GM10847 (cell line): Measurements from ENCODE around the gene LRR1.

Source experiments
- POLR2A ChIP-seq: IDR thresholded peaks from 2 replicates; pipeline ENCODE4 v1.6.1; 2011; ENCODE audit not compliant: insufficient read length; ENCODE audit errors: extremely low read depth

The LRR1 gene

DNA sequence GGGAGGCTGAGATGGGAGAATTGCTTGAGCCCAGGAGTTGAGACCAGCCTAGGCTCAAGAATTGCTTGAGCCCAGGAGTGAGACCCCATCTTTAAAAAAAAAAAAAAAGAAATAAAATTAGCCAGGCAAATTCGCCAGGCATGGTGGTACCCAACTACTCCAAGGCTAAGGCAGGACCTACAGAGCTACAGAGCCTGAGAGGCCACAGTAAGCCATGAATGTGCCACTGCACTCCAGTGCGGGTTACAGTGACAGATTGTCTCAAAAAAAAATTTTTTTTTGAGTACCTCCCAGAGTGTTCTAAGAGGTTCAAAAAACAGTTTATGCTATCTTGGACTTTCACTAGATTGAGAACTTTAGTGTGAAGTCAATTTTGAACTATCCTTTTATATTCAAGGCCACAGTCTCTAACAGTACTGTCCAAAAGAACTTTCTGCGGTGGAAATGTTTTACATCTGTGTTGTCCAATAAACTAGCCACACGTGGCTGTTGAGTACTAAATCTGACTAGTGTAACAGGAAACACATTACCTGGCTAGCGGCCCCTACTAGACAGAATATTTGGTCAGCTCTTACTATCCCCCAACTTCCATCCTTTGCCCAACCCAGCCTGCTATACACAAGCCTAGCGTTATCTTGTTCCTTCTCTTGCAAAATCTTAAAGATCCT lies 19.2 kb downstream of the LRR1 start:
- no peak for TF ChIP-seq POLR2A

DNA sequence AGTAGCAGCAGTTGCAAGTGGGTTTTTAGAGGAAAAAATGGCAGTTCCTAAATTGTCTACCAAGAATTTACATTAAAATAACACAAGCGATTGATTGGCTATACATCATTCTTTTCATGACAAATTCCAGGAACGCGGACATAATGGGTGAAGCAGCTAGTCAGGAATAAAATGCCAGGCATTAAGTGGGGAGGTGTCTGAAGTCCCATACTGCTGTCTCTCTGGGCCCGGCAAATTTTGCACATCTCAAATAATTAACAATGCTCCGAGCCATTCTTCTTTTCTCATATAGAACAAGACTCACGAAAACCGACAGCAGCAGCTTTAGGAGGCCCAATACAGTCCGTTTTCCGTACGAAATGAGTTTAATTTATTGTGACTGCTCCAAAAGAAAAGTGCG lies 21.0 kb downstream of the LRR1 start:
- TF ChIP-seq POLR2A, result no peak

DNA sequence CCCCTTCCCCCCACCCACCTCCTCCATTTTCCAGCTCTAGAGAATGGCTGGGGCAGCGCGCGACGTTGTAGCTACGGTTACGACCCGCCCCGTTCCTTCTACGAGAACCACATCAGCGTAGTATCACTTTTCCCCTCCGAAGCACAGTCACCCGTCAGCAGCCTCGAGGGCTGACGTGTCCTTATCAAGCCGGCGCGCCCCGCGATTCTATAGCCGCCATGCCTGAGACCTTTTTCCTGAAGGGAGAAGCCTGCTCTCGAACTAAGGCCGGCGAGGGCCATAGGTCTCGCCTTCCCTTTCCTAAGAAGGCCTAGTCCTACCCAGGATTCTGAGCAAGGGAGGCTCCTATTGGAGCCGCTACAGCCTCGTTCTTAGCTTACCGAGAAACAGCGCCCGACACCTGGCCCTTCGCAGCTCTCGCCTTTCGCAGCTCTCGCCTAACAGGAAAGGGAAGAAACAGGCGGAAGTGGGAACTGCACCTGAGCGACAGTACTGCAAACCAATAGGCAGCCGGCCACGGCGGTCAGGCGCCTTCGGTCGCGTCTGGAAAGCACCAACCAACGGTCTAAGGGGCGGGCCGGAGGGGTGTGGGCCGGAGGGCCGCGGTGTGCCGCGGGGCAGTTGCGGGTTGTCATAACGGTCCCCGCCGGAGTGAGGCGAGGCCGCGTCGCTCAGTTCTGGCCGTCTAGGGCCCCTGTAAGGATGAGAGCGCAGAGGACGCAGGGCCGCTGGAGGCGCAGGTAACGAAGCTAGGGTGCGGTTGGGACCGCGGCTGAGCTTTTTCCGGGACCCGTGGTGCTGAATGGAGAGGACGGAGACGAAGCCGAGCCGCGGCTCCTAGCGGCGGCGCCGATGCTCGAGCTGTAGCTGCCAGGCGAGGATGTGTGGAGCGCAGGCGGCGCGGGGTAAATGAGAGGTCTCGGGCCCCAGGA lies 21.7 kb downstream of the LRR1 start, which contains the start of the genes MGAT2 and RPL36AL:
Gene MGAT2, plus strand, starts transcription at position 618 of the 932 bp plus-strand sequence. CDS start 470 bp downstream, outside the sequence.
Gene RPL36AL, minus strand, starts transcription at position 445 of the 932 bp plus-strand sequence. CDS start 1,522 bp downstream, outside the sequence.
- peak; percentile 99 for TF ChIP-seq POLR2A

DNA sequence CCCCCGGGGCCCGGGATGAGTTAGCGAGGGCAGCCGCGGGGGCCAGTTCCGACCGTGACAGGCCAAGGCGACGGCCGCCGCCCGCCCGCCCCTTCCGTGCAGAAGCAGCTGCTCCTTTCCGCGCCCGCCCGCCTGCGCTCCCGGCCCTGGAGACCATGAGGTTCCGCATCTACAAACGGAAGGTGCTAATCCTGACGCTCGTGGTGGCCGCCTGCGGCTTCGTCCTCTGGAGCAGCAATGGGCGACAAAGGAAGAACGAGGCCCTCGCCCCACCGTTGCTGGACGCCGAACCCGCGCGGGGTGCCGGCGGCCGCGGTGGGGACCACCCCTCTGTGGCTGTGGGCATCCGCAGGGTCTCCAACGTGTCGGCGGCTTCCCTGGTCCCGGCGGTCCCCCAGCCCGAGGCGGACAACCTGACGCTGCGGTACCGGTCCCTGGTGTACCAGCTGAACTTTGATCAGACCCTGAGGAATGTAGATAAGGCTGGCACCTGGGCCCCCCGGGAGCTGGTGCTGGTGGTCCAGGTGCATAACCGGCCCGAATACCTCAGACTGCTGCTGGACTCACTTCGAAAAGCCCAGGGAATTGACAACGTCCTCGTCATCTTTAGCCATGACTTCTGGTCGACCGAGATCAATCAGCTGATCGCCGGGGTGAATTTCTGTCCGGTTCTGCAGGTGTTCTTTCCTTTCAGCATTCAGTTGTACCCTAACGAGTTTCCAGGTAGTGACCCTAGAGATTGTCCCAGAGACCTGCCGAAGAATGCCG lies 22.6 kb downstream of the LRR1 start:
- no peak for TF ChIP-seq POLR2A

DNA sequence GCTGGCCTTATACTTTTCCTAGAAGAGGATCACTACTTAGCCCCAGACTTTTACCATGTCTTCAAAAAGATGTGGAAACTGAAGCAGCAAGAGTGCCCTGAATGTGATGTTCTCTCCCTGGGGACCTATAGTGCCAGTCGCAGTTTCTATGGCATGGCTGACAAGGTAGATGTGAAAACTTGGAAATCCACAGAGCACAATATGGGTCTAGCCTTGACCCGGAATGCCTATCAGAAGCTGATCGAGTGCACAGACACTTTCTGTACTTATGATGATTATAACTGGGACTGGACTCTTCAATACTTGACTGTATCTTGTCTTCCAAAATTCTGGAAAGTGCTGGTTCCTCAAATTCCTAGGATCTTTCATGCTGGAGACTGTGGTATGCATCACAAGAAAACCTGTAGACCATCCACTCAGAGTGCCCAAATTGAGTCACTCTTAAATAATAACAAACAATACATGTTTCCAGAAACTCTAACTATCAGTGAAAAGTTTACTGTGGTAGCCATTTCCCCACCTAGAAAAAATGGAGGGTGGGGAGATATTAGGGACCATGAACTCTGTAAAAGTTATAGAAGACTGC lies 23.4 kb downstream of the LRR1 start:
- no peak for TF ChIP-seq POLR2A

DNA sequence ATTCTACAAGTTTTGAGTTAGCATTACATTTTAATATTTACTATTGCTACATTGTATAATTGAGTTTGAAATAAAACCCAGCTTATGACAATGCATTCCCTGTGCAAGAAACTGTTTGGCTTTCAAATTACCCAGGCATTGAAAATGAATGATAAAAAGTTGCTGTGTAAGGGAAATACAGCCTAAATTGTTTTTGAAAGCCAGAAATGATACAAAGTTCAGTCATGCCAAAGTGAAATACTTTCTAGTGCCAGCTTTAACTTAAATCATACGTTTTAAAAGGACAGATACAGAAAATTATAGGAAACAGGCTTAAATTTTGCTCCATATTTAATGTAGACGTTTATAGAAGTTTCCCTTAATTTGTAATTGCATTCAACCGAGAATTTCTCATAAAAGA lies 24.6 kb downstream of the LRR1 start:
- no peak for TF ChIP-seq POLR2A

DNA sequence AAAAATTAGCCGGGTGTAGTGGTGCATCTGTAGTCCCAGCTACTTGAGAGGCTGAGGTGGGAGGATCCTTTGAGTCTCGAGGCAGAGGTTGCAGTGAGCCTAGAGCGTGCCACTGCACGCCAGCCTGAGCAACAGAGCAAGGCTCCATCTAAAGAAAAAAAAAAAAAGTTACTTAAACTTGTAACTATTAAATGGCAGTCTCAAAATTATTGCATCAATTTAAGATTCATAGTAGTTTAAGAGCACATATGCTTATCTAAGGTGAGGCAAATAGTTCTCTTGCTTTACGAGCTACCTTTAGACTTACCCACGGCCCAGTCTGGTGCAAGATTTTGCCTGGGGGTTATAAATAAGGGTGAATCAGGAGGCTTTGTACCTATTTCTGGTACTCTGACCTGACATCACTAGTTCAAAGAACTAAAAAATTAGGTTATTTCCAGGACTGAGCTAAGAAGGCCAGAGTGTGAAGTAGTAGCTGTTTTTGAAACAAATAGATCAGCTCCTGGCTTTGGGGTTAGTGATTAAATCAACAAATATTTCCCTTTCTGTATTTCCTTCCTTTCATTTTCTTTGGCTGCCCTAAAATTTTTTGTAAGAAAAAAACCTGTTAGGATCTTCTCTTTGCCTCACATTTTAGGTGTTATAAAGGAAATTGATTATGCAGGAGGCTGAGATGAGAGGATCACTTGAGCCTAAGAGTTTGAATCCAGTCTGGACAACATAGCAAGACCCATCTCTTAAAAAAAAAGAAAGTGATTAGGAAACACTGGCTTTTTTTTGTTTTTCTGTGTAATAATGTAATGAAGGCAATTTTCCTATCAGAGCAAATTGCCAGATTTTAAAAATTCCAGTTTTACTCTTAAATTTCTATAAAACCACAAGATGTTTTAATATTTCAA lies 25.4 kb downstream of the LRR1 start:
- TF ChIP-seq POLR2A, result no peak

DNA sequence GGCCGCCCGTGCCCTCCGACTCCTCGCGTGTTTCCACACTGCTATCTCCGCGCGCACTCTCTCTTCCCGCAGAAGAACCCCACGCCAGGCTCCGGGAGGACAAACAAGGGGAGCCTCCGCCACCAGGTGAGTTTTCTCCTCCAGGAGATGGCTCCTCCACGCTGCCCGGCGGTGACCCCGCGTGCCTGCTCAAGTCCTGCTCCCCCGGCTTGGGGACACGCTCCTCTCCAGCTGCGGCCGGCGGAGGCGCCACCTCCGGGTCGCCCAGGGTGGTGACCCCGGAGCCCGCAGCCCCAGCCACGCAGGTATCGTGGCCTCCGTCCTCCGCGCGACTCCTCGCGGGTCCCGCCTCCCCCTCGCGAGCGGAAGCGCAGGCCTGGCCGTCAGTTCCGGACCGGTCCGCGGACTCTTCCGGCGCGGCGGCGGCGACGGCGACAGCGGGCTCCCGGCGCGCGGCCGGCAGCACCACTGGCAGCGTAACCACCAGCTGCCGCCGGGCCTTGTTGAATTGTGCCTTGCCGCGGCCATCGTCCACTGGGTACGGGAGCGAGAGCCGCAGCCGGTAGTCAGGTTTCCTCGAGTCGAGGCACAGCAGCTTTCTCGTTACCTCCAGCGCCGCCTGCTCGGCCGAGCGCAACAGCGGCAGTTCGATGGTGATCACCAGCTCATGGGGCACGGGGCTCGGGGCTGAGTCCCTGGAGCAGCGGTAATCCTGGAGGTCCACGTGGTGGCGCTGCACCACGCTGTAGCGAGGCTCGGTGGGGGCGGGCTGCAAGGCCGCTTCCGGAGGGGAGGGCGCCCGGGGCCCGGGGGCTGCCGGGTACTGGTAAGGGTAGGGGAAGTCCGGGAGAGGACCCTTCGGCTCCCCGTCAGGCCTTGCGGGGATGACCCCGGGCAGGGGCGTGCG lies 35.2 kb downstream of the LRR1 start:
- TF ChIP-seq POLR2A, result peak; percentile 85

DNA sequence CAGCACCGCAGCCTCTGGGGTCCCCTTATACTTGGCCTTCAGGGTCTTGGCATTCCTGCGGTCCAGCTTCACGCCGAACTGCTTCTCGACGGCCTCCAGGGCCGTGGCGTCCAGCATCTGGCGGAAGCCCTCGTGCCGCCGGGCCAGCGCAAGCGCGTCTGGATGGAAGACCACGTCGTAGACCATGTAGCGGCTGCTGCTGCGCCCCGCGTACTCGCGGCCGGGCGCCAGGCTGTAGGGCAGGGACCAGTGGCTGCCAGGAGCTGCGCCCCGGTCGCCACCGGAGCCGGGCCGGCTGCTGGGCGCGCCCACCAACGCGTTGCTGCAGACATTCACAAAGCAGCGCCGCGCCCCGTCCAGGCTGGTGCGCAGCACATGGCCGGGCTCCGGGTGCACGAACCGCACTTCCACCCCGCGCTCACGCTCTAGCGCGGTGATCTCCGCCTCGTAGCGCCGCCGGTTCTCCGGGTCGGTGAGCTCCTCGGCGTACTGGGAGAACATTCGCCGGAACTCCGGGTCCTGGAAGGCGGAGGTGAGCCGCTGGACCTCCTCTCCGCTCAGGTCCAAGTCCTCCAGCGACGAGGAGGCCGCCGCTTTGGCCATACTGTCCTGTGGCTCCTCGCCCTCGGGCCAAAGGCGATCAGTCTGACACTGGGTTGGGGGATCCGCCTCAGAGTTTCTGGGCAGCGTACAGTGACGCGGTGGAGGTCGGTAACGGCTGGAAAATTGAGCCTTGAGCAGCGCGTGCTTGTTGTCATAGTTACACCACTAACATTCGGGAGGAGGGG lies 36.0 kb downstream of the LRR1 start, which contains the start of gene DNAAF2:
Gene DNAAF2, minus strand, starts transcription at position 698 of the 788 bp plus-strand sequence. Its CDS starts 95 bp downstream, at position 603.
- peak; percentile 15 for TF ChIP-seq POLR2A

DNA sequence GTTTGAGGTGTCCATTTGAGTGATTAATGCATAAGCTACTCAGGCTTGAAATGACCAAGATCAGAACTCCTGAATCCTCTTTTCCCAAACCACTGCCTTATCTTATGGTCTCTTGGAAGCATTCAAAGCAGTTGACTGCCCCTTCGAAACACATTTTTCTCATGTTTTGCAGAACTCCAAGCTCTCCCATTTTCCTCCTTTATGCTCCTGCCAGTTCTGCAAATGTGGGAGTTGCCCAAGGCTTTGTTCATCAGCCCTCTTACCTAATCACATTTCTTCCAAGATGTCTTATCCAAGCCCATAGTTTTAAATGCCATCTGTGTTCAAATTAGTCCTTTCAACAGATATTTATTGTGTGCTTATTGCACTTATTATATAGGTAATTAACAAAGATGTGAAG lies 38.1 kb downstream of the LRR1 start:
- TF ChIP-seq POLR2A, result no peak

DNA sequence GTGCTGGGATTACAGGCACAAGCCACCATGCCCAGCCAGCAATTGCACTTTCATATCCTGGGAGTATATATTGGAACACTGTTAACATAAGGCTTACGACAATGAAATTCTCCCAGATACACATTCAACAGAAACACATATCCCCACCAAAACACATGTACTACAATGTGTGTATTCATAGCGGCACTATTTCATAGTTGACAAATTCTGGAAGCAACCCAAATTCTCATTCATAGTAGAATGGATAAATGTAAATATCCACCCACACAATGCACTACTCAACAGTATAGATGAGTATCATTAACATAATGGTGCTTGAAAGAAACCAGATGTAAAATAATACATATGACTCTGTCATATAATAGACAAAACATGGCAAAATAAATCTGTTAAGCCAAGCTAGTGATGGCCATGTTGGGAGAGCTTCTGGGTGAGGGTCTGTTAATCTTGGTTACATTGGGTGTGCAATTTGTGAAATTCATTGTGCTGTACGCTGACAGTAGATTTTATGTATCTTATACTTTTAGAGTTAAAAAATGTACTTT lies 38.9 kb downstream of the LRR1 start:
- no peak for TF ChIP-seq POLR2A

DNA sequence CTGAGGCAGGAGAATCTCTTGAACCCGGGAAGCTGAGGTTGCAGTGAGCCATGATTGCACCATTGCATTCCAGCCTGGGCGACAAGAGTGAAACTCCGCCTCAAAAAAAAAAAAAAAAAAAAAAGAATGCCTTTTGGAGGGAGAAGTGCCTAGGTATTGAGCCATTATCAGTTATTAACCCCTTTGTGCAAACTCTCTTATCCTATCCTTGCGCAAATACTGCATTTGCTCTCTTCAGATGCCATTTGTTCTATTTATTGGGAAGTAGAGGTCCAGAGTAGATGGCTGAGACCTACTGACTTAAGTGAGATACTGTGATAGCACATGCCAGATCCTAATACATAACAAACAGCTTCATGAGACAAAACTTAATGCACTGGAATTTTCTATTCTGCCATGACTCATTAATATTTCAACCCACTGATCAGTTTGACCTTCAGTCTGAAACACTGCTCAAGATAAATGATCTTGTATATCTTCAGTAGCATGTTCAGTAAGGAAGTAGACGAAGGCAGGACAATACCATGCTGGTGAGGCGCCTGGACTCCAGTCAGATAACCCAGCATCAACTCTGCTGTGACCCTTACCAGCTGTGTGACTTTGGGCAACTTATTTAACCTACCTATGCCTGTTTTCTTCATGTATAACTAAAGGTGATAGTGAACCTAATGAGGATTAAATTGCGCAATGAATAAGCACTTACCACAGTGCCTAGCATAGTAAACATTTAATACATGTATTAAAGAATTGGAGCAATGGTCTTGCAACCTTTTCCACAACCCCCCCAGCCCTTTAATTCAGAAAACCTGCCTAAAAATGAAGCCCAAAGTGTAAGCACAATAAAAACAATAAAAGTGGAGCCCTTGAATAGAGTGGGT lies 42.0 kb downstream of the LRR1 start:
- TF ChIP-seq POLR2A, result no peak
